ENCODE results near the gene MFRP. TPM values are rescaled to one million over a fixed set of nuclear protein-coding genes. Genes with fewer than 3 reads are reported as not detected.

MFRP gene
- total and polyA plus RNA-seq, 11 donors = 0.04 TPM; not detected in 10

GRCh38 chr11:119347242-119347641, 737 bp upstream of the MFRP start:
- H3K27ac ChIP-seq = peak overlapping the region in 2 of 12 donors; percentile 13 to 31
- intact Hi-C loops (cut with DNase I) = no loop called here
- H3K9me3 ChIP-seq = no peaks in the 10 kb centered on the region
- DNase-seq = no peak
- 66 to 80% (median 71%) methylated on average over 2 of the region's 2 CpGs for WGBS, 4 donors
- no peaks in the 10 kb centered on the region for H3K36me3 ChIP-seq
- H3K4me3 ChIP-seq = no peak overlapping the region
- H3K27me3 ChIP-seq = peaks cover 0 to 2% (median 0%) of the 10 kb centered on the region in 9 donors
- peaks cover 0 to 16% (median 1%) of the 10 kb centered on the region in 12 donors for H3K4me1 ChIP-seq
- TF ChIP-seq CTCF (IDR thresholded peaks at IDR 0.05) (no peak), POLR2A (IDR thresholded peaks at IDR 0.05) (no peak)
- ATAC-seq = peak in 1 of 4 donors; percentile 29

- Histone ChIP-seq H3K4me3 (no peak overlapping the region), H3K27me3 (peaks cover 0 to 16% (median 0%) of the 10 kb centered on the region in 9 donors), H3K4me1 (peaks cover 0 to 25% (median 12%) of the 10 kb centered on the region in 12 donors), H3K36me3 (no peaks in the 10 kb centered on the region), H3K9me3 (no peaks in the 10 kb centered on the region), H3K27ac (no peak overlapping the region)
- TF ChIP-seq CTCF (IDR thresholded peaks at IDR 0.05) = no peak
- TF ChIP-seq POLR2A (IDR thresholded peaks at IDR 0.05) = no peak
- WGBS, 4 donors = 88 to 93% (median 89%) methylated on average over 11 to 12 of the region's 12 CpGs
- ATAC-seq (no peak), DNase-seq (no peak)
- intact Hi-C loops (cut with DNase I) = no loop called here
Measured at GRCh38 chr11:119345685-119346084, 820 bp downstream of the MFRP start.

GRCh38 chr11:119344291-119345010, 2.1 kb downstream of the MFRP start:
- Histone ChIP-seq H3K4me1 (peaks cover under 1 to 31% (median 17%) of the 10 kb centered on the region in 12 donors), H3K27ac (no peak overlapping the region), H3K36me3 (no peaks in the 10 kb centered on the region), H3K9me3 (no peaks in the 10 kb centered on the region), H3K4me3 (no peak overlapping the region), H3K27me3 (peaks cover 0 to 28% (median 0%) of the 10 kb centered on the region in 9 donors)
- intact Hi-C loops (cut with DNase I) = loop anchor here in 1 of 10 donors (5.0 kb wide), 1 partner anchor 33 kb away; no protein-coding TSS in a partner anchor
- TF ChIP-seq CTCF (IDR thresholded peaks at IDR 0.05) (no peak), POLR2A (IDR thresholded peaks at IDR 0.05) (no peak)
- ATAC-seq = no peak
- 65 to 78% (median 70%) methylated on average over 12 to 14 of the region's 14 CpGs for WGBS, 4 donors
- no peak for DNase-seq

- ATAC-seq (no peak), DNase-seq (no peak)
- Histone ChIP-seq H3K27ac (no peak overlapping the region), H3K4me3 (no peak overlapping the region), H3K4me1 (peaks cover 4 to 38% (median 25%) of the 10 kb centered on the region in 12 donors), H3K27me3 (peaks cover 0 to 33% (median 0%) of the 10 kb centered on the region in 9 donors), H3K9me3 (no peaks in the 10 kb centered on the region), H3K36me3 (no peaks in the 10 kb centered on the region)
- WGBS, 4 donors = 87 to 92% (median 90%) methylated on average over 7 of the region's 7 CpGs
- intact Hi-C loops (cut with DNase I) = loop anchor here in 1 of 10 donors (5.0 kb wide), 1 partner anchor 34 kb away; no protein-coding TSS in a partner anchor
- TF ChIP-seq POLR2A (IDR thresholded peaks at IDR 0.05) (no peak), CTCF (IDR thresholded peaks at IDR 0.05) (no peak)
Measured at GRCh38 chr11:119343726-119344125, 2.8 kb downstream of the MFRP start.
